Mesenchymal stem cell (in vitro differentiated cells and primary cell): ENCODE measurements around the gene TASOR2.

Experiments
- DNase-seq: peaks from one replicate; pipeline ENCODE4 v3.0.0-alpha.2; 2013
- H2AFZ ChIP-seq: one replicate; pipeline ENCODE4 v1.6.1; 2013; ENCODE audit warnings: low read depth, mild to moderate bottlenecking, control low read depth, inconsistent platforms, low read length, moderate library complexity
- H2AK5ac ChIP-seq: 2 replicates; pipeline ENCODE4 v1.6.1; 2013; ENCODE audit warnings: low read length, moderate library complexity, mild to moderate bottlenecking, inconsistent platforms; ENCODE audit not compliant: severe bottlenecking
- H2BK120ac ChIP-seq: one replicate; pipeline ENCODE4 v1.6.1; 2013; ENCODE audit warnings: low read depth, mild to moderate bottlenecking, inconsistent platforms, low read length, moderate library complexity
- H2BK12ac ChIP-seq, 2 experiments: one replicate each; pipeline ENCODE4 v1.6.1; 2013; ENCODE audit warnings: inconsistent platforms in 2 of 2, low read length in 2 of 2, mild to moderate bottlenecking in 2 of 2, moderate library complexity in 2 of 2, control low read depth in 1 of 2
- H2BK15ac ChIP-seq: one replicate; pipeline ENCODE4 v1.6.1; 2013; ENCODE audit warnings: mild to moderate bottlenecking, low read depth, inconsistent platforms; ENCODE audit not compliant: poor library complexity, severe bottlenecking
- H2BK5ac ChIP-seq: 2 replicates; pipeline ENCODE4 v1.6.1; 2013; ENCODE audit warnings: low read depth, mild to moderate bottlenecking, low read length, control low read depth, inconsistent platforms; ENCODE audit not compliant: poor library complexity, severe bottlenecking
- H3K14ac ChIP-seq, 2 experiments: one replicate each; pipeline ENCODE4 v1.6.1; 2013; ENCODE audit warnings: inconsistent platforms in 2 of 2, low read length in 2 of 2, control low read depth in 1 of 2, mild to moderate bottlenecking in 1 of 2, moderate library complexity in 1 of 2
- H3K18ac ChIP-seq, 2 experiments: one replicate each; pipeline ENCODE4 v1.6.1; 2013; ENCODE audit warnings: inconsistent platforms in 2 of 2, low read length in 2 of 2, control low read depth in 1 of 2, low read depth in 1 of 2, mild to moderate bottlenecking in 1 of 2
- H3K23ac ChIP-seq, 2 experiments: one replicate each; pipeline ENCODE4 v1.6.1; 2013; ENCODE audit warnings: inconsistent platforms in 2 of 2, low read length in 2 of 2, mild to moderate bottlenecking in 2 of 2, moderate library complexity in 2 of 2, control low read depth in 1 of 2
- H3K27ac ChIP-seq: 2 replicates; pipeline ENCODE4 v1.5.1; 2013; ENCODE audit warnings: mild to moderate bottlenecking, moderate library complexity, low read length, control low read depth, inconsistent platforms; ENCODE audit not compliant: poor library complexity, severe bottlenecking
- H3K27me3 ChIP-seq, 2 experiments: 2 replicates each; pipeline versions ENCODE4 v1.6.1 to v1.7.0; 2013; ENCODE audit warnings: low read length in 2 of 2, mild to moderate bottlenecking in 2 of 2, moderate library complexity in 2 of 2, control low read depth in 1 of 2, inconsistent platforms in 1 of 2; ENCODE audit not compliant: control insufficient read depth in 1 of 2, insufficient read depth in 1 of 2
- H3K36me3 ChIP-seq, 2 experiments: 2 replicates each; pipeline versions ENCODE4 v1.6.1 to v1.7.0; 2013; ENCODE audit warnings: low read length in 2 of 2, control low read depth in 1 of 2, inconsistent platforms in 1 of 2, low read depth in 1 of 2, mild to moderate bottlenecking in 1 of 2; ENCODE audit not compliant: insufficient read depth in 2 of 2, control insufficient read depth in 1 of 2
- H3K4ac ChIP-seq, 2 experiments: one replicate each; pipeline ENCODE4 v1.6.1; 2013; ENCODE audit warnings: inconsistent platforms in 2 of 2, low read length in 2 of 2, mild to moderate bottlenecking in 2 of 2, moderate library complexity in 2 of 2, control low read depth in 1 of 2, low read depth in 1 of 2
- H3K4me1 ChIP-seq: 2 replicates; pipeline ENCODE4 v1.6.1; 2013; ENCODE audit warnings: low read depth, low read length, control low read depth; ENCODE audit not compliant: control insufficient read depth, insufficient read depth
- H3K4me2 ChIP-seq: 2 replicates; pipeline ENCODE4 v1.6.1; 2013; ENCODE audit warnings: low read length, mild to moderate bottlenecking, inconsistent platforms; ENCODE audit not compliant: poor library complexity, severe bottlenecking
- H3K4me3 ChIP-seq, 2 experiments: 2 replicates each; pipeline versions ENCODE4 v1.5.1 to v1.7.0; 2013; ENCODE audit warnings: low read length in 2 of 2, mild to moderate bottlenecking in 2 of 2, control low read depth in 1 of 2, low read depth in 1 of 2; ENCODE audit not compliant: insufficient read depth in 1 of 2
- H3K79me1 ChIP-seq: replicated peaks from 2 replicates; pipeline ENCODE4 v1.6.1; 2013; ENCODE audit warnings: mild to moderate bottlenecking, control low read depth, low read length, inconsistent platforms; ENCODE audit not compliant: poor library complexity, severe bottlenecking
- H3K9ac ChIP-seq: 2 replicates; pipeline ENCODE4 v1.7.0; 2013; ENCODE audit warnings: mild to moderate bottlenecking, low read length, moderate library complexity
- H3K9me3 ChIP-seq: 2 replicates; pipeline ENCODE4 v1.7.0; 2013; ENCODE audit warnings: mild to moderate bottlenecking, low read length; ENCODE audit not compliant: control insufficient read depth
- H4K8ac ChIP-seq: one replicate; pipeline ENCODE4 v1.6.1; 2013; ENCODE audit warnings: inconsistent platforms, mild to moderate bottlenecking, low read length, moderate library complexity
- H4K91ac ChIP-seq: one replicate; pipeline ENCODE4 v1.6.1; 2013; ENCODE audit warnings: mild to moderate bottlenecking, low read length, inconsistent platforms
- WGBS: methylation state at CpG from one replicate; pipeline ENCODE4 v1.1.7; 2013; ENCODE audit warnings: mixed read lengths; 5-methylcytosine and 5-hydroxymethylcytosine counted together

The TASOR2 gene

GRCh38 chr10:5698062-5698461 is 13.4 kb downstream of the TASOR2 start:
- Histone ChIP-seq H3K4me2 (no peak overlapping the region), H2AFZ (no peak overlapping the region), H2BK120ac (no peak overlapping the region), H3K27ac (no peak overlapping the region), H2AK5ac (no peak overlapping the region), H4K91ac (no peak overlapping the region), H3K36me3 (no peaks in the 10 kb centered on the region), H3K14ac (no peak overlapping the region), H2BK5ac (no peak overlapping the region), H3K79me1 (peaks cover 16% of the 10 kb centered on the region), H4K8ac (no peak overlapping the region), H3K9ac (no peak overlapping the region), H3K9me3 (no peaks in the 10 kb centered on the region), H3K23ac (no peak overlapping the region), H3K4me1 (peaks cover under 1% of the 10 kb centered on the region), H2BK12ac (no peak overlapping the region), H3K4ac (no peak overlapping the region), H3K18ac (no peak overlapping the region), H3K27me3 (no peaks in the 10 kb centered on the region), H2BK15ac (no peak overlapping the region), H3K4me3 (no peak overlapping the region)
- DNase-seq, result no peak
- no CpG with 5 or more reads among the region's 1 CpG for WGBS

- Histone ChIP-seq H4K91ac (no peak overlapping the region), H3K4me2 (no peak overlapping the region), H3K4ac (no peak overlapping the region), H3K4me3 (no peak overlapping the region), H3K27ac (no peak overlapping the region), H3K9ac (no peak overlapping the region), H3K79me1 (peaks cover 12% of the 10 kb centered on the region), H3K14ac (no peak overlapping the region), H3K18ac (no peak overlapping the region), H3K4me1 (no peaks in the 10 kb centered on the region), H2BK15ac (no peak overlapping the region), H2BK5ac (no peak overlapping the region), H3K23ac (no peak overlapping the region), H3K9me3 (no peaks in the 10 kb centered on the region), H2AFZ (no peak overlapping the region), H2AK5ac (no peak overlapping the region), H3K27me3 (no peaks in the 10 kb centered on the region), H4K8ac (no peak overlapping the region), H2BK12ac (no peak overlapping the region), H3K36me3 (peaks cover 0 to 2% of the 10 kb centered on the region in 2 experiments), H2BK120ac (no peak overlapping the region)
- no peak for DNase-seq
These were observed 23.7 kb downstream of the TASOR2 start for GRCh38 chr10:5708356-5708755.

DNA sequence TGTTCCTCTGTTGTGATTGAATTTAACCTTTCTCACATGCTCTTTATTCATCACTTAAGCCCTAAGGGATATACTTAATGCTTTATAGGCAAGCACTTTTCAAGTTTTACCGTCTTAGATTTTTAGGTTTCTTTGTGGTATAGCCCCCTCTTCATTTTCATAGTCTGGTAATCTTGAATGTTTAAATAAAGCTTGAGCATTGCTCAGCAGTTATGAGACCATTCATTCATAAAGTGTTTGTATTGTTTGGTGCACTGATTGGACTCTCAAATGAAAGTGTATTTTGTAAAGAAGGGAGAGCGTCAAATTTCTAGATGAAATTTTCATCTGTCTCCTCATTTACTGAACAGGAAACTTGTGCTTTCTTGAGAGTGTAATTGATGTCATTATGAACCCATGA is 25.2 kb downstream of the TASOR2 start:
- Histone ChIP-seq H2BK120ac (no peak overlapping the region), H3K4me1 (no peaks in the 10 kb centered on the region), H3K36me3 (peaks cover 0 to 2% of the 10 kb centered on the region in 2 experiments), H3K18ac (no peak overlapping the region), H2AK5ac (no peak overlapping the region), H3K4me2 (no peak overlapping the region), H3K23ac (no peak overlapping the region), H4K8ac (no peak overlapping the region), H3K14ac (no peak overlapping the region), H2AFZ (no peak overlapping the region), H3K9me3 (no peaks in the 10 kb centered on the region), H3K4ac (no peak overlapping the region), H2BK15ac (no peak overlapping the region), H3K9ac (no peak overlapping the region), H3K79me1 (peaks cover 15% of the 10 kb centered on the region), H2BK12ac (no peak overlapping the region), H3K4me3 (no peak overlapping the region), H3K27me3 (no peaks in the 10 kb centered on the region), H2BK5ac (no peak overlapping the region), H4K91ac (no peak overlapping the region), H3K27ac (no peak overlapping the region)
- WGBS, result 100% methylated on average over 2 of the region's 2 CpGs
- DNase-seq, result no peak

- Histone ChIP-seq H3K27ac (no peak overlapping the region), H2BK15ac (no peak overlapping the region), H4K91ac (no peak overlapping the region), H4K8ac (no peak overlapping the region), H2BK120ac (no peak overlapping the region), H2BK12ac (no peak overlapping the region), H2AFZ (no peak overlapping the region), H3K36me3 (peaks cover 0 to 2% of the 10 kb centered on the region in 2 experiments), H3K14ac (no peak overlapping the region), H3K4me2 (no peak overlapping the region), H3K27me3 (no peaks in the 10 kb centered on the region), H3K9ac (peak overlapping the region; percentile 55), H3K79me1 (peaks cover 16% of the 10 kb centered on the region), H3K9me3 (no peaks in the 10 kb centered on the region), H2BK5ac (no peak overlapping the region), H3K4me1 (no peaks in the 10 kb centered on the region), H3K23ac (no peak overlapping the region), H3K18ac (no peak overlapping the region), H3K4me3 (peak overlapping the region in 1 of 2 experiments; percentile 35), H3K4ac (no peak overlapping the region), H2AK5ac (no peak overlapping the region)
- WGBS, result no CpG with 5 or more reads among the region's 1 CpG
- DNase-seq, result no peak
These were observed 26.2 kb downstream of the TASOR2 start for GRCh38 chr10:5710859-5711258.
